HFF-Myc (cell line): ENCODE results near the gene FBXO28.

Experiments used
- DNase-seq: peaks from one replicate; pipeline ENCODE4 v3.0.0-alpha.2; 2011; ENCODE audit warnings: low read depth; ENCODE audit errors: extremely low read depth
- H3K4me3 ChIP-seq: replicated peaks from 2 replicates; pipeline ENCODE4 v1.5.1; 2011; ENCODE audit warnings: low read depth, mild to moderate bottlenecking, control low read depth, low read length
- TF ChIP-seq, protein P1 (sequence below): IDR thresholded peaks from 2 replicates; pipeline ENCODE4 v1.5.1; 2012; ENCODE audit warnings: mild to moderate bottlenecking, low read depth, low read length, control low read depth; ENCODE audit errors: missing control alignments

FBXO28 gene

GRCh38 chr1:224084867-224085266 is 29.0 kb upstream of the FBXO28 start:
- H3K4me3 ChIP-seq: no peak overlapping the region
- TF ChIP-seq, protein P1, sequence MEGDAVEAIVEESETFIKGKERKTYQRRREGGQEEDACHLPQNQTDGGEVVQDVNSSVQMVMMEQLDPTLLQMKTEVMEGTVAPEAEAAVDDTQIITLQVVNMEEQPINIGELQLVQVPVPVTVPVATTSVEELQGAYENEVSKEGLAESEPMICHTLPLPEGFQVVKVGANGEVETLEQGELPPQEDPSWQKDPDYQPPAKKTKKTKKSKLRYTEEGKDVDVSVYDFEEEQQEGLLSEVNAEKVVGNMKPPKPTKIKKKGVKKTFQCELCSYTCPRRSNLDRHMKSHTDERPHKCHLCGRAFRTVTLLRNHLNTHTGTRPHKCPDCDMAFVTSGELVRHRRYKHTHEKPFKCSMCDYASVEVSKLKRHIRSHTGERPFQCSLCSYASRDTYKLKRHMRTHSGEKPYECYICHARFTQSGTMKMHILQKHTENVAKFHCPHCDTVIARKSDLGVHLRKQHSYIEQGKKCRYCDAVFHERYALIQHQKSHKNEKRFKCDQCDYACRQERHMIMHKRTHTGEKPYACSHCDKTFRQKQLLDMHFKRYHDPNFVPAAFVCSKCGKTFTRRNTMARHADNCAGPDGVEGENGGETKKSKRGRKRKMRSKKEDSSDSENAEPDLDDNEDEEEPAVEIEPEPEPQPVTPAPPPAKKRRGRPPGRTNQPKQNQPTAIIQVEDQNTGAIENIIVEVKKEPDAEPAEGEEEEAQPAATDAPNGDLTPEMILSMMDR: no peak
- DNase-seq: no peak

DNA sequence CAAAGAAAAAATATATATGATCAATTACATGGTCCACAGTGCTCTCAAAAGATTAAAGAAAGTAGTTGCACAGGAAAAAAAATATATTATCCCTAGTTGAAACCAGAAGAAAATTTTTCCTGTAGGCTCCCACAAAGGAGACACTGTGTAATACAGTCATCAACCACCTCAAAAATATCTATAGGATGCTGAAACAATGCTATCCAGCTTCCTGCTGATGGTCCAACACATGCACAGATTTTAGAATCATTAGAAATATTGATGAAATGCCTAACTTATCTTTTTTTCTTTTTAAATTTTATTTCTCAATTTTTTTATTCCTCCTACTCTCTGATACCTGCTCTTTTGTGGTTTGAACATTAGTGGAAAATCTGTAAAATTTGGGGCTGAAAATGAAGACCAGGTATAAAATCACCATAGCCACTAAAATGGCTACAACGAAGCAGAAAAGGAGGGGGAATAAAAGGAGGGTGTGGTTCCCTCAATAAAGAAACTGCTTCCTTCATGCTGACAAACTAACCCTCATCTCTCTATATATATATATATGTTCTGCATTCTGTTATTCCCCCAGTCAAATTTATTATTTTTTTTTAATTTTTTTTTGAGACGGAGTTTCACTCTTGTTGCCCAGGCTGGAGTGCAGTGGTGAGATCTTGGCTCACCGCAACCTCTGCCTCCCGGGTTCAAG is 28.3 kb upstream of the FBXO28 start:
- H3K4me3 ChIP-seq: no peak overlapping the region
- TF ChIP-seq, protein P1: no peak
- no peak for DNase-seq

DNA sequence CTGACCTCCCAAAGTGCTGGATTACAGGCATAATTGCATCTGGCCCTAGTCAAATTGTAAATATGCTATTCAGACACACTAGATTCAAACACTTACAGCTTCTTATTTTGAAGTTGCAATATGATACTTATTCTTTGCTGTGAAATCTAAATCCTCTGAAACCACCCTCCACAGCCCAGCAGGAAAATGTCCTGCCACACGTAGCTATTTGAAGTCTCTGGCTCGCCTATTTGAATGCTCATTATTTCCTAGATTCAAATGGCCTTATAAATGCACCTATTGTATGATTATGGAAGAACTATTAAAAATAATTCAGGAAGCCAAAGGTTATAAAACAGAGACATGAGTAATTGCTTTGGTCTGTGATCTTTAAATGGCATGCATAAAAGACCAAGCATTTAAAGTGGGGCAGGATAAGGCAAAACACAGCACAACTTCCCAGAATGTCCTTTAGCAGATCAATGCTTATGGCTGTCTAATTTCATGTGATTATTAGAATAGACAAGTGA is 26.6 kb upstream of the FBXO28 start:
- no peak overlapping the region for H3K4me3 ChIP-seq
- DNase-seq: no peak
- TF ChIP-seq, protein P1: no peak

- DNase-seq: no peak
- TF ChIP-seq, protein P1: no peak
- H3K4me3 ChIP-seq: no peak overlapping the region
Observed at GRCh38 chr1:224089583-224089982, 24.3 kb upstream of the FBXO28 start.

- TF ChIP-seq, protein P1: no peak
- DNase-seq: no peak
- H3K4me3 ChIP-seq: no peak overlapping the region
Observed at GRCh38 chr1:224090116-224090515, 23.8 kb upstream of the FBXO28 start.

GRCh38 chr1:224092111-224092510 is 21.8 kb upstream of the FBXO28 start:
- TF ChIP-seq, protein P1: no peak
- DNase-seq: no peak
- H3K4me3 ChIP-seq: no peak overlapping the region
